CD4-positive, CD25-positive, alpha-beta regulatory T cell (primary cell): ENCODE data around the gene OXCT1. TPM values are rescaled to one million over a fixed set of nuclear protein-coding genes. Genes with fewer than 3 reads are reported as not detected.
"Not testable (repeated sequence)": the region's sequence is repeated elsewhere in the genome, so short reads cannot be mapped to it uniquely, and the experiment has no call there.

Source experiments
- ATAC-seq, 2 donors: fragments of 150-1000 bp; cut with Tn5 transposase; one replicate each; pipeline ENCODE4 v1.10.0; 2021; ENCODE audit warnings: low read depth in 2 of 2, moderate number of reproducible peaks in 2 of 2, moderate library complexity in 1 of 2
- DNase-seq, 3 donors: peaks; one replicate each; pipeline versions ENCODE4 v3.0.0 to v3.0.0-alpha.2; 2012 to 2022; ENCODE audit warnings: mixed read lengths in 1 of 3
- H3K27ac ChIP-seq: one replicate; pipeline ENCODE4 v1.7.0; 2013; ENCODE audit warnings: mild to moderate bottlenecking, low read length; ENCODE audit not compliant: insufficient read depth, poor library complexity, severe bottlenecking
- H3K27me3 ChIP-seq: one replicate; pipeline ENCODE4 v1.7.0; 2013; ENCODE audit warnings: low read length; ENCODE audit not compliant: control insufficient read depth, insufficient read depth
- H3K36me3 ChIP-seq: one replicate; pipeline ENCODE4 v1.7.0; 2013; ENCODE audit warnings: mild to moderate bottlenecking, low read length, moderate library complexity; ENCODE audit not compliant: control insufficient read depth, insufficient read depth
- H3K4me1 ChIP-seq: 2 replicates; pipeline ENCODE4 v1.7.0; 2013; ENCODE audit warnings: mild to moderate bottlenecking, low read length; ENCODE audit not compliant: insufficient read depth, control insufficient read depth, poor library complexity, severe bottlenecking
- H3K4me3 ChIP-seq: one replicate; pipeline ENCODE4 v1.7.0; 2013; ENCODE audit warnings: low read depth, mild to moderate bottlenecking, low read length, moderate library complexity
- H3K9me3 ChIP-seq, 2 experiments: 1 replicate in 1 of 2; 2 replicates in 1 of 2; pipeline ENCODE4 v1.7.0; 2013; ENCODE audit warnings: low read length in 2 of 2, mild to moderate bottlenecking in 1 of 2, moderate library complexity in 1 of 2; ENCODE audit not compliant: control insufficient read depth in 2 of 2
- H3K27ac Mint-ChIP-seq, 3 donors: one replicate each; pipeline ENCODE4 v1.8.0; 2020 to 2022; ENCODE audit warnings: mild to moderate bottlenecking in 3 of 3, mixed read lengths in 3 of 3, moderate library complexity in 2 of 3
- H3K27me3 Mint-ChIP-seq: one replicate; pipeline ENCODE4 v1.8.0; 2022; ENCODE audit warnings: mild to moderate bottlenecking, mixed read lengths
- H3K36me3 Mint-ChIP-seq: one replicate; pipeline ENCODE4 v1.8.0; 2020; ENCODE audit warnings: mixed read lengths
- H3K4me1 Mint-ChIP-seq, 4 donors: one replicate each; pipeline ENCODE4 v1.8.0; 2020 to 2022; ENCODE audit warnings: mixed read lengths in 4 of 4, mild to moderate bottlenecking in 1 of 4
- H3K4me3 Mint-ChIP-seq, 4 donors: one replicate each; pipeline ENCODE4 v1.8.0; 2020 to 2022; ENCODE audit warnings: mild to moderate bottlenecking in 4 of 4, mixed read lengths in 4 of 4, moderate library complexity in 3 of 4
- H3K9me3 Mint-ChIP-seq, 7 donors: one replicate each; pipeline ENCODE4 v1.8.0; 2020 to 2022; ENCODE audit warnings: mixed read lengths in 7 of 7, mild to moderate bottlenecking in 3 of 7, moderate library complexity in 2 of 7
- polyA plus RNA-seq, 4 donors: library from polyadenylated mRNA; unstranded; fragments of 300-500 nt; fragmentation: Illumina TruSeq; gene quantifications; one replicate each; pipeline ENCODE4 v1.2.3, GENCODE V29; 2021
- total RNA-seq: library from RNA; stranded (reverse); gene quantifications from one replicate; pipeline ENCODE4 v1.2.3, GENCODE V29; 2022

Gene OXCT1
- total and polyA plus RNA-seq, 5 donors from 2014 or later = 22.3 to 31.3 (median 29.2) TPM

- H3K4me3 Mint-ChIP-seq = no peak overlapping the region
- DNase-seq (no peak), ATAC-seq (no peak)
- peaks cover 64% of the 10 kb centered on the region for H3K36me3 Mint-ChIP-seq
- H3K4me1 ChIP-seq = no peaks in the 10 kb centered on the region
- peaks cover 45% of the 10 kb centered on the region for H3K36me3 ChIP-seq
- no peak overlapping the region for H3K27ac ChIP-seq
- H3K27ac Mint-ChIP-seq = no peak overlapping the region
- H3K9me3 Mint-ChIP-seq = peaks cover 0 to 2% (median 0%) of the 10 kb centered on the region in 7 donors
- H3K27me3 ChIP-seq = no peaks in the 10 kb centered on the region
- H3K4me1 Mint-ChIP-seq = peaks cover 7 to 19% (median 10%) of the 10 kb centered on the region in 4 donors
- H3K9me3 ChIP-seq = no peaks in the 10 kb centered on the region
- H3K27me3 Mint-ChIP-seq = no peaks in the 10 kb centered on the region
- no peak overlapping the region for H3K4me3 ChIP-seq
Measured at GRCh38 chr5:41761663-41762062, 108.6 kb downstream of the OXCT1 start.

- DNase-seq (no peak), ATAC-seq (no peak)
- no peaks in the 10 kb centered on the region for H3K9me3 ChIP-seq
- no peak overlapping the region for H3K4me3 ChIP-seq
- Mint-ChIP-seq H3K9me3 (peaks cover 0 to 2% (median 0%) of the 10 kb centered on the region in 7 donors), H3K36me3 (peaks cover 52% of the 10 kb centered on the region), H3K27me3 (no peaks in the 10 kb centered on the region), H3K27ac (no peak overlapping the region), H3K4me1 (peaks cover 7 to 22% (median 16%) of the 10 kb centered on the region in 4 donors), H3K4me3 (no peak overlapping the region)
- H3K4me1 ChIP-seq = no peaks in the 10 kb centered on the region
- H3K36me3 ChIP-seq = peaks cover 31% of the 10 kb centered on the region
- H3K27me3 ChIP-seq = no peaks in the 10 kb centered on the region
- H3K27ac ChIP-seq = no peak overlapping the region
Measured at GRCh38 chr5:41755705-41756104, 114.5 kb downstream of the OXCT1 start.

- H3K36me3 ChIP-seq = peaks cover 24% of the 10 kb centered on the region
- H3K4me3 ChIP-seq = no peak overlapping the region
- H3K9me3 ChIP-seq = no peaks in the 10 kb centered on the region
- peak in 1 of 3 donors; percentile 59 for DNase-seq
- Mint-ChIP-seq H3K4me3 (no peak overlapping the region), H3K27ac (no peak overlapping the region), H3K4me1 (peaks cover 11 to 25% (median 16%) of the 10 kb centered on the region in 4 donors), H3K27me3 (no peaks in the 10 kb centered on the region), H3K36me3 (peaks cover 44% of the 10 kb centered on the region), H3K9me3 (peaks cover 0 to 2% (median 0%) of the 10 kb centered on the region in 7 donors)
- no peak overlapping the region for H3K27ac ChIP-seq
- peak in 1 of 2 donors; percentile 45 for ATAC-seq
- no peaks in the 10 kb centered on the region for H3K27me3 ChIP-seq
- H3K4me1 ChIP-seq = no peaks in the 10 kb centered on the region
Measured at GRCh38 chr5:41754857-41755256, 115.4 kb downstream of the OXCT1 start.

- Histone ChIP-seq H3K36me3 (peaks cover 35% of the 10 kb centered on the region), H3K27me3 (no peaks in the 10 kb centered on the region), H3K4me1 (no peaks in the 10 kb centered on the region), H3K9me3 (no peaks in the 10 kb centered on the region), H3K4me3 (no peak overlapping the region), H3K27ac (no peak overlapping the region)
- peaks cover 5 to 21% (median 11%) of the 10 kb centered on the region in 4 donors for H3K4me1 Mint-ChIP-seq
- no peaks in the 10 kb centered on the region for H3K9me3 Mint-ChIP-seq
- ATAC-seq = no peak
- H3K36me3 Mint-ChIP-seq = peaks cover 22% of the 10 kb centered on the region
- no peak for DNase-seq
- no peaks in the 10 kb centered on the region for H3K27me3 Mint-ChIP-seq
- peak overlapping the region in 1 of 3 donors; percentile 64 for H3K27ac Mint-ChIP-seq
- H3K4me3 Mint-ChIP-seq = no peak overlapping the region
Measured at GRCh38 chr5:41751867-41752266, 118.4 kb downstream of the OXCT1 start.

- H3K27ac Mint-ChIP-seq = no peak overlapping the region
- H3K4me3 Mint-ChIP-seq = no peak overlapping the region
- H3K4me1 Mint-ChIP-seq = peaks cover 0 to 14% (median 7%) of the 10 kb centered on the region in 4 donors
- no peaks in the 10 kb centered on the region for H3K27me3 Mint-ChIP-seq
- H3K9me3 Mint-ChIP-seq = peaks cover 0 to 4% (median 0%) of the 10 kb centered on the region in 7 donors
- Histone ChIP-seq H3K27ac (no peak overlapping the region), H3K36me3 (peaks cover 36% of the 10 kb centered on the region), H3K4me1 (no peaks in the 10 kb centered on the region), H3K9me3 (no peaks in the 10 kb centered on the region), H3K4me3 (no peak overlapping the region), H3K27me3 (no peaks in the 10 kb centered on the region)
- no peak for ATAC-seq
- H3K36me3 Mint-ChIP-seq = peaks cover 15% of the 10 kb centered on the region
- DNase-seq = peak in 1 of 3 donors; percentile 34
Measured at GRCh38 chr5:41748631-41749030, 121.6 kb downstream of the OXCT1 start.

GRCh38 chr5:41747708-41748107 is 122.5 kb downstream of the OXCT1 start:
- Mint-ChIP-seq H3K4me1 (peaks cover 0 to 7% (median 4%) of the 10 kb centered on the region in 4 donors), H3K27ac (no peak overlapping the region), H3K36me3 (peaks cover 11% of the 10 kb centered on the region), H3K9me3 (peaks cover 0 to 4% (median 0%) of the 10 kb centered on the region in 7 donors), H3K27me3 (no peaks in the 10 kb centered on the region), H3K4me3 (no peak overlapping the region)
- H3K9me3 ChIP-seq = no peaks in the 10 kb centered on the region
- DNase-seq = no peak
- H3K4me1 ChIP-seq = no peaks in the 10 kb centered on the region
- ATAC-seq = no peak
- peaks cover 32% of the 10 kb centered on the region for H3K36me3 ChIP-seq
- H3K27ac ChIP-seq = no peak overlapping the region
- no peak overlapping the region for H3K4me3 ChIP-seq
- no peaks in the 10 kb centered on the region for H3K27me3 ChIP-seq

GRCh38 chr5:41747301-41747700 is 122.9 kb downstream of the OXCT1 start:
- peaks cover 0 to 6% (median 2%) of the 10 kb centered on the region in 4 donors for H3K4me1 Mint-ChIP-seq
- no peak overlapping the region for H3K27ac Mint-ChIP-seq
- no peak overlapping the region for H3K4me3 ChIP-seq
- H3K36me3 ChIP-seq = peaks cover 32% of the 10 kb centered on the region
- H3K36me3 Mint-ChIP-seq = peaks cover 11% of the 10 kb centered on the region
- H3K27me3 ChIP-seq = no peaks in the 10 kb centered on the region
- H3K4me1 ChIP-seq = no peaks in the 10 kb centered on the region
- no peak overlapping the region for H3K27ac ChIP-seq
- DNase-seq (no peak), ATAC-seq (no peak)
- no peaks in the 10 kb centered on the region for H3K9me3 ChIP-seq
- H3K27me3 Mint-ChIP-seq = no peaks in the 10 kb centered on the region
- H3K9me3 Mint-ChIP-seq = peaks cover 0 to 4% (median 0%) of the 10 kb centered on the region in 7 donors
- H3K4me3 Mint-ChIP-seq = no peak overlapping the region

- not testable (repeated sequence) for H3K27me3 ChIP-seq, H3K4me1 ChIP-seq, H3K27me3 Mint-ChIP-seq, H3K9me3 ChIP-seq, H3K27ac ChIP-seq, H3K9me3 Mint-ChIP-seq, DNase-seq, ATAC-seq, H3K4me3 ChIP-seq, H3K27ac Mint-ChIP-seq, H3K4me3 Mint-ChIP-seq, H3K4me1 Mint-ChIP-seq
- H3K36me3 Mint-ChIP-seq = peaks cover 31% of the 10 kb centered on the region
- peaks cover 41% of the 10 kb centered on the region for H3K36me3 ChIP-seq
Measured at GRCh38 chr5:41742608-41743007, 127.6 kb downstream of the OXCT1 start.
